ENCODE data around the gene DDI2. TPM values are rescaled to one million over a fixed set of nuclear protein-coding genes. Genes with fewer than 3 reads are reported as not detected.
A peak's percentile ranks its signal among the peaks of the same experiment; 100 is the strongest.

The DDI2 gene
- total and polyA plus RNA-seq, 9 of the 15 experiments (the other 6 are each of a cell fraction or from before 2014, with no cell fraction given), result 6.5 to 48.4 (median 21.2) TPM

GRCh38 chr1:15684042-15684461 lies 66.8 kb downstream of the DDI2 start, which contains the start of gene PLEKHM2 (continued):
- TF ChIP-seq ZNF707 (CRISPR knock-in tag; conservative IDR thresholded peaks at IDR 0.05) (no peak), SUPT5H (IDR thresholded peaks at IDR 0.05) (peak; percentile 59), POLR2G (IDR thresholded peaks at IDR 0.05; ENCODE audit: low read depth, low read length) (peak; percentile 81), ZNF639 (CRISPR knock-in tag; conservative IDR thresholded peaks at IDR 0.05 in 1 of 2, IDR thresholded peaks at IDR 0.05 in 1 of 2) (no peak; a peak in 1 of 4 replicates), CBX1 (IDR thresholded peaks at IDR 0.05; ENCODE audit: low read depth) (0 out of 2 replicates have a peak, but pooled peaks have one; percentile 16), RBFOX2 (IDR thresholded peaks at IDR 0.05; ENCODE audit: low read depth, low read length) (peak; percentile 65), SMC3 (conservative IDR thresholded peaks at IDR 0.05; ENCODE audit: insufficient read depth, low read depth, low read length) (no peak), TAF1 (IDR thresholded peaks at IDR 0.05; ENCODE audit: control insufficient read depth, extremely low read depth, insufficient read depth, low read length, severe bottlenecking) (peak; percentile 84), PHF8 (IDR thresholded peaks at IDR 0.05; ENCODE audit: borderline replicate concordance, low read length) (peak; percentile 65; the same call in 1 of the 2 replicates), ZNF217 (CRISPR knock-in tag; IDR thresholded peaks at IDR 0.05) (no peak), SRSF7 (optimal IDR thresholded peaks at IDR 0.05; ENCODE audit: low read depth, low read length) (no peak), POLR2B (IDR thresholded peaks at IDR 0.05; ENCODE audit: low read depth, partially characterized antibody) (peak; percentile 44), FOS (IDR thresholded peaks at IDR 0.05; ENCODE audit: extremely low read depth, insufficient read length) (no peak), NCOA6 (IDR thresholded peaks at IDR 0.05) (no peak), IRF9 (tag; IDR thresholded peaks at IDR 0.05) (no peak), DDX20 (tag; IDR thresholded peaks at IDR 0.05; ENCODE audit: low read depth) (no peak), CREM (IDR thresholded peaks at IDR 0.05; ENCODE audit: low read depth) (peak; percentile 62), ZBTB7A (IDR thresholded peaks at IDR 0.05; ENCODE audit: borderline replicate concordance, control insufficient read depth, low read depth, low read length) (peak; percentile 93)
- TF ChIP-seq, protein P1, sequence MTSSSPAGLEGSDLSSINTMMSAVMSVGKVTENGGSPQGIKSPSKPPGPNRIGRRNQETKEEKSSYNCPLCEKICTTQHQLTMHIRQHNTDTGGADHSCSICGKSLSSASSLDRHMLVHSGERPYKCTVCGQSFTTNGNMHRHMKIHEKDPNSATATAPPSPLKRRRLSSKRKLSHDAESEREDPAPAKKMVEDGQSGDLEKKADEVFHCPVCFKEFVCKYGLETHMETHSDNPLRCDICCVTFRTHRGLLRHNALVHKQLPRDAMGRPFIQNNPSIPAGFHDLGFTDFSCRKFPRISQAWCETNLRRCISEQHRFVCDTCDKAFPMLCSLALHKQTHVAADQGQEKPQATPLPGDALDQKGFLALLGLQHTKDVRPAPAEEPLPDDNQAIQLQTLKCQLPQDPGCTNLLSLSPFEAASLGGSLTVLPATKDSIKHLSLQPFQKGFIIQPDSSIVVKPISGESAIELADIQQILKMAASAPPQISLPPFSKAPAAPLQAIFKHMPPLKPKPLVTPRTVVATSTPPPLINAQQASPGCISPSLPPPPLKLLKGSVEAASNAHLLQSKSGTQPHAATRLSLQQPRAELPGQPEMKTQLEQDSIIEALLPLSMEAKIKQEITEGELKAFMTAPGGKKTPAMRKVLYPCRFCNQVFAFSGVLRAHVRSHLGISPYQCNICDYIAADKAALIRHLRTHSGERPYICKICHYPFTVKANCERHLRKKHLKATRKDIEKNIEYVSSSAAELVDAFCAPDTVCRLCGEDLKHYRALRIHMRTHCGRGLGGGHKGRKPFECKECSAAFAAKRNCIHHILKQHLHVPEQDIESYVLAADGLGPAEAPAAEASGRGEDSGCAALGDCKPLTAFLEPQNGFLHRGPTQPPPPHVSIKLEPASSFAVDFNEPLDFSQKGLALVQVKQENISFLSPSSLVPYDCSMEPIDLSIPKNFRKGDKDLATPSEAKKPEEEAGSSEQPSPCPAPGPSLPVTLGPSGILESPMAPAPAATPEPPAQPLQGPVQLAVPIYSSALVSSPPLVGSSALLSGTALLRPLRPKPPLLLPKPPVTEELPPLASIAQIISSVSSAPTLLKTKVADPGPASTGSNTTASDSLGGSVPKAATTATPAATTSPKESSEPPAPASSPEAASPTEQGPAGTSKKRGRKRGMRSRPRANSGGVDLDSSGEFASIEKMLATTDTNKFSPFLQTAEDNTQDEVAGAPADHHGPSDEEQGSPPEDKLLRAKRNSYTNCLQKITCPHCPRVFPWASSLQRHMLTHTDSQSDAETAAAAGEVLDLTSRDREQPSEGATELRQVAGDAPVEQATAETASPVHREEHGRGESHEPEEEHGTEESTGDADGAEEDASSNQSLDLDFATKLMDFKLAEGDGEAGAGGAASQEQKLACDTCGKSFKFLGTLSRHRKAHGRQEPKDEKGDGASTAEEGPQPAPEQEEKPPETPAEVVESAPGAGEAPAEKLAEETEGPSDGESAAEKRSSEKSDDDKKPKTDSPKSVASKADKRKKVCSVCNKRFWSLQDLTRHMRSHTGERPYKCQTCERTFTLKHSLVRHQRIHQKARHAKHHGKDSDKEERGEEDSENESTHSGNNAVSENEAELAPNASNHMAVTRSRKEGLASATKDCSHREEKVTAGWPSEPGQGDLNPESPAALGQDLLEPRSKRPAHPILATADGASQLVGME (CRISPR knock-in tag; IDR thresholded peaks at IDR 0.05), result no peak
